ENCODE data around the gene RNF2.

RNF2 gene

DNA sequence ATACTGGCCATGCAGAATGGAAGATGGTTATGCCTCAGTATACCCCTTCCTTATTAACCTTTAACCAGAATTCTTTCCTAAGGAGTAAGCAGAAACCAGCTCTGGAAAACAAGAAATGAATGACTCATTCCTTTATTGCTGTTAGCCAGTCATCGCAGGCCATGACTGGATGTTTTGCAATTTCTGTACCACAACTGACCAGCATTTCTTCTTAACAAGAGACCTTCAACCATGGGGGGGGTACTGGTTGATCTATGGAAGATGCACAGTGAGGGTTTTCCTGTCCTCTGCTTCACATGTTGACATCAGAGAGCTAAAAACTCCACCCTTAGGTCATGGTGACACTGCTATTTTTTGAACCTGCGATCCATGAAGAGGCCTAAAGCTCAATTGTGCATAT is 28.0 kb upstream of the RNF2 start:
- peak; percentile 92 for DNase-seq (ENCODE audit: low read depth)
- no peak overlapping the region for H3K4me3 ChIP-seq (ENCODE audit: low read depth, low read length)
- TF ChIP-seq, protein P1, sequence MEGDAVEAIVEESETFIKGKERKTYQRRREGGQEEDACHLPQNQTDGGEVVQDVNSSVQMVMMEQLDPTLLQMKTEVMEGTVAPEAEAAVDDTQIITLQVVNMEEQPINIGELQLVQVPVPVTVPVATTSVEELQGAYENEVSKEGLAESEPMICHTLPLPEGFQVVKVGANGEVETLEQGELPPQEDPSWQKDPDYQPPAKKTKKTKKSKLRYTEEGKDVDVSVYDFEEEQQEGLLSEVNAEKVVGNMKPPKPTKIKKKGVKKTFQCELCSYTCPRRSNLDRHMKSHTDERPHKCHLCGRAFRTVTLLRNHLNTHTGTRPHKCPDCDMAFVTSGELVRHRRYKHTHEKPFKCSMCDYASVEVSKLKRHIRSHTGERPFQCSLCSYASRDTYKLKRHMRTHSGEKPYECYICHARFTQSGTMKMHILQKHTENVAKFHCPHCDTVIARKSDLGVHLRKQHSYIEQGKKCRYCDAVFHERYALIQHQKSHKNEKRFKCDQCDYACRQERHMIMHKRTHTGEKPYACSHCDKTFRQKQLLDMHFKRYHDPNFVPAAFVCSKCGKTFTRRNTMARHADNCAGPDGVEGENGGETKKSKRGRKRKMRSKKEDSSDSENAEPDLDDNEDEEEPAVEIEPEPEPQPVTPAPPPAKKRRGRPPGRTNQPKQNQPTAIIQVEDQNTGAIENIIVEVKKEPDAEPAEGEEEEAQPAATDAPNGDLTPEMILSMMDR (conservative IDR thresholded peaks at IDR 0.05; ENCODE audit: low read depth, low read length): no peak

DNA sequence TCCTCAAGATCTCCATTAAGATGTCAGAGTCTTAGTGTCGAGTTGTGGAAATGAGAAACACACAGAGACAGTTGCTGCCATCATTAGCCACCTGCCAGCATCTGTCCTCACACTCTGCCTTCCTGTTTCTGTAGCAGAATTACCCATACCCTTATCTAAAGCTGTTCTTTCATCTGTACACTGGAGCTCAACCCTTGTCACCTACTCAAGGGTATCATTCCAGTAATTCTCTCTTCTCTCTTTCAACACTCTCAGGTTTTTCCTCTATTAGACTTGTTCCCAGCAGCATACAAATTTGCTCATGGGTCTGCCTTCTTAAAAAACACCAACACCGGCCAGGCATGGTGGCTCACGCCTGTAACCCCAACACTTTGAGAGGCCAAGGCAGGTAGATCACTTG is 27.4 kb upstream of the RNF2 start:
- no peak for DNase-seq (ENCODE audit: low read depth)
- no peak overlapping the region for H3K4me3 ChIP-seq (ENCODE audit: low read depth, low read length)
- TF ChIP-seq, protein P1 (conservative IDR thresholded peaks at IDR 0.05; ENCODE audit: low read depth, low read length): no peak

DNA sequence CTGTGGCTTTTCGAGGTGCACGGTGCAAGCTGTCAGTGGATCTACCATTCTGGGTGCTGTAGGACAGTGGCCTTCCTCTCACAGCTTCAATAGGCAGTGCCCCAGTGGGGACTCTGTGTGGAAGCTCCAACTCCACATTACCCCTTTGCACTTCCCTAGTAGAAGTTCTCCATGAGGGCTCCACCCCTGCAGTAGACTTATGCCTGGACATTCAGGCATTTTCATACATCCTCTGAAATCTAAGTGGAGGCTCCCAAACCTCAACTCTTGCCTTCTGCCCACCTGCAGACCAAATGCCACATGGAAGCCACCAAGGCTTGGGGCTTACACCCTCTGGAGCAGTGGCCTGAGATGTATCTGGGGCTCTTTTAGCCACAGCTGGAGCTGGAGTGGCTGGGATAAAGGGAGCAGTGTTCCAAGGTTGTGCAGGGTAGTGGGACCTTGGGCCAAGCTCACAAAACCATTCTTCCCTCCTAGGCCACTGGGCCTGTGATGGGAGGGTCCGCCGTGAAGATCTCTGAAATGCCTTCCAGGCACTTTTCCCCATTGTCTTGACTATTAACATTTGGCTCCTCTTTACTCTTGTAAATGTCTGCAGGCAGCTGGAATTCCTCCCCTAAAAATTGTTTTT is 18.0 kb upstream of the RNF2 start:
- TF ChIP-seq, protein P1 (conservative IDR thresholded peaks at IDR 0.05; ENCODE audit: low read depth, low read length): no peak
- DNase-seq (ENCODE audit: low read depth): no peak
- H3K4me3 ChIP-seq (ENCODE audit: low read depth, low read length): no peak overlapping the region

DNA sequence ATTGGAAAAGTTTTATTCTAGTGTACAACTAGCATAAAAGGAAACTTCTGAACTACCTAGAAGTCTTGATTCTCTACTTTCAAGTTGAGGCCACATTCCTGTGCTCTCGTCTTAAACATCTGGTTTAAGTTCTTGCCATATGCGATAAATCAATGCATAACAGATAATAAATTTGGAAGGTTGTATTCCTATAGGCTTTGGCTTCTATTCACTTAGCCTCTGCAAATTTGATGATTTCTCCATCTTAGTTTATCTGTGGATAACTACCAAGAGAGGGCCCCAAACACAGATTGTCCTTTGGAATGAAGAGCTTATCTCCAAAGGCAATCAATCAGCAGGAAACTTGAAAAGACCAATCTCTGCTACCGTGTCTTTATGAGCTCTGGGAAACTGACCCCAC is 11.7 kb upstream of the RNF2 start:
- DNase-seq (ENCODE audit: low read depth): no peak
- no peak overlapping the region for H3K4me3 ChIP-seq (ENCODE audit: low read depth, low read length)
- TF ChIP-seq, protein P1 (conservative IDR thresholded peaks at IDR 0.05; ENCODE audit: low read depth, low read length): no peak

DNA sequence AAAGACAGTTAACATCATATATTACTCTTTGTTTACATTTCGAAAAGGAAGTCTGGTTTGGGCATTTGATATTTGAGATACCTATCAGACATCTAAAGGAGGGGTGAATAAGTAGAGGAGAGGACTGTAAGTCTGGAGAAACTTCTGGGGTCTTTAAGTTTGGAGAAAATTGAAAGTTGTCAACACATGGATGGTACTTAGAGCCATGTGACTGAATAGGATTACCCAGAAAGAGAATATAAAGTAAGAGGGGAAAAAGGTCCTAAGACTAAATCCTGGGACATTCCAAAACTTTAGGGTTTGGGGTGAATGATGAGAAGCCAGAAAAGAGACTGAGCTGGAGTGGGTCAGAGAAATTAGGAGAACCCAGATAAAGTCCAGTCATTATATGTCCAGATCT is 10.1 kb upstream of the RNF2 start:
- TF ChIP-seq, protein P1 (conservative IDR thresholded peaks at IDR 0.05; ENCODE audit: low read depth, low read length): no peak
- DNase-seq (ENCODE audit: low read depth): no peak
- H3K4me3 ChIP-seq (ENCODE audit: low read depth, low read length): no peak overlapping the region

DNA sequence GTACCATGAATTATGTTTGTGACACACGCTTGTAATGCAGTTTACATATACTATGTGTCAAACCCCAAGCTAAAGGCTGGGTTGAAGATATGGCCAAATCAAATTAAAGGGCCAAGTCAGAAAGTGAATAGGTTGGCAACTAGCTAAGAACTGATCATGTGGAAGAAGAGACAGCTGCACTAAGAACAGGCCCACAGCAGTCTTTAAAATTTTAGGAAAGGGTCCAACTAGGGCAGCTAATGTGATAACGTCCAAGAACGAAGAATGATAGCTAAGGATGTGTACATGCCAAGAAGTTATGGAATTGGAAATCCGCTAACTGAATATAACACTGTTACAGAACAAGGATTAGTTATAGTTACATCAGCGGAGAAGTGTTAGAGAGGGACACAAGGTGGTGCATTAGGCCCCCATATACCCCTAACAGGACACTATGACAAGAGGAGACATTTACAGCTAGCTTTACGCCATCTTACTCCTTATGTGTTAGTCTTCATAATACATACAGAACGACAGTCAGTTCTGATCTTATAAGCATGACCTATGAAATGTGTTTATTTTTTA is 6.5 kb upstream of the RNF2 start:
- no peak for DNase-seq (ENCODE audit: low read depth)
- no peak overlapping the region for H3K4me3 ChIP-seq (ENCODE audit: low read depth, low read length)
- TF ChIP-seq, protein P1 (conservative IDR thresholded peaks at IDR 0.05; ENCODE audit: low read depth, low read length): no peak

All from choroid plexus epithelial cell (primary cell).